ENCODE data around the gene ARL15.
"Not testable (repeated sequence)": the region's sequence is repeated elsewhere in the genome, so short reads cannot be mapped to it uniquely, and the experiment has no call there.

The ARL15 gene

DNA sequence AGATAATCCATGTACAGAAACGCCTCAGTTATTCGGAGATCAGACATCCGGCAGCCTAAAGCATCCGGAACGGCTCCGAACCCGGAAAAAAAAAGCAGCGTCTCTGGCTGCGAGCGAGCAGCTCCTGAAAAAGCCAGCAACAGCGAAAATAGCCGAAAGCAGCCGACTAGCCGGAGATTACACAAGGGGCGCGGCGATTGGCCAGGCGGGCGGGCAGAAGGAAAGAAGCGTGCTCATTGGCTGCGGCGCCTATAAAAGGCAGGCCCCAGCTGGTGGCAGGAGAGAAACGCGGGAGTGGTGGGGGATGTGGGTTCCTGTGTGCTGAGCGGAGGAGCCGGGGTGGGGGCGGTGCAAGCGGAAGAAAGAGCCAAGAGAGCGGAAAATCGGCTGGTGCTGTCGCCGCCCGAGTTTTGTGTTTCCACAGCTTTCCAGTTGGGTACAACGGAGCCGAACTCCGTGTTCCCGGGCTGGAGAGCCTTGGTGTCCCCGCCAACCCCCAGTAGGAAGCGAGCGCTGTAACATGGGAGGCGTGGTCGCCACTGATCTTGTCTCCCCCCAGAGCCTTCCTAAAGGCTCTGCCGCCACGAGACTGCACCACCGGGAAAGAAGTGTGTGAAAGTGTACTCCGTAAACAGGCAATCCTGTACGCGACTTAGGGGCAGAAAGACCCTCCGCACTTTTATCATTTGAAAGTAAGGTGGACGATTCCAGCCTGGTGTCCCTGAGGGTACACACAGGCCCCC lies at the start of gene ARL15:
ARL15 (minus strand) TSS at position 141 of the 743 bp plus-strand sequence.
- H3K27me3 ChIP-seq (ENCODE audit: control insufficient read depth, insufficient read depth, low read length): no peaks in the 10 kb centered on the region
- peak within 1 kb of the TSS; percentile 78 for H3K4me3 ChIP-seq (ENCODE audit: low read length)
- no peaks in the 10 kb centered on the region for H3K9me3 ChIP-seq (ENCODE audit: control insufficient read depth, low read length)
- peak within 1 kb of the TSS; percentile 94 for H3K9ac ChIP-seq (ENCODE audit: low read length)
- peaks cover 9% of the 10 kb centered on the region for H3K4me1 ChIP-seq (ENCODE audit: control insufficient read depth, insufficient read depth, low read length)
- H3K36me3 ChIP-seq (ENCODE audit: control insufficient read depth, insufficient read depth, low read length): no peaks in the 10 kb centered on the region

GRCh38 chr5:54360089-54360488 lies 49.7 kb upstream of the ARL15 start:
- Histone ChIP-seq H3K9ac (ENCODE audit: low read length) (no peak overlapping the region), H3K4me1 (ENCODE audit: control insufficient read depth, insufficient read depth, low read length) (peaks cover 28% of the 10 kb centered on the region), H3K9me3 (ENCODE audit: control insufficient read depth, low read length) (no peaks in the 10 kb centered on the region), H3K4me3 (ENCODE audit: low read length) (no peak overlapping the region), H3K36me3 (ENCODE audit: control insufficient read depth, insufficient read depth, low read length) (no peaks in the 10 kb centered on the region), H3K27me3 (ENCODE audit: control insufficient read depth, insufficient read depth, low read length) (no peaks in the 10 kb centered on the region)

GRCh38 chr5:54357408-54358058 lies 47.2 kb upstream of the ARL15 start:
- no peaks in the 10 kb centered on the region for H3K36me3 ChIP-seq (ENCODE audit: control insufficient read depth, insufficient read depth, low read length)
- H3K4me1 ChIP-seq (ENCODE audit: control insufficient read depth, insufficient read depth, low read length): peaks cover 25% of the 10 kb centered on the region
- H3K4me3 ChIP-seq (ENCODE audit: low read length): no peak overlapping the region
- H3K9ac ChIP-seq (ENCODE audit: low read length): no peak overlapping the region
- H3K27me3 ChIP-seq (ENCODE audit: control insufficient read depth, insufficient read depth, low read length): no peaks in the 10 kb centered on the region
- H3K9me3 ChIP-seq (ENCODE audit: control insufficient read depth, low read length): no peaks in the 10 kb centered on the region

- not testable (repeated sequence) for H3K9me3 ChIP-seq (ENCODE audit: control insufficient read depth, low read length); H3K4me1 ChIP-seq (ENCODE audit: control insufficient read depth, insufficient read depth, low read length); H3K4me3 ChIP-seq (ENCODE audit: low read length); H3K27me3 ChIP-seq (ENCODE audit: control insufficient read depth, insufficient read depth, low read length); H3K36me3 ChIP-seq (ENCODE audit: control insufficient read depth, insufficient read depth, low read length); H3K9ac ChIP-seq (ENCODE audit: low read length)
Measured at GRCh38 chr5:54353933-54354564, 43.7 kb upstream of the ARL15 start.

GRCh38 chr5:54352580-54352979 lies 42.2 kb upstream of the ARL15 start:
- H3K4me3 ChIP-seq (ENCODE audit: low read length); H3K36me3 ChIP-seq (ENCODE audit: control insufficient read depth, insufficient read depth, low read length); H3K4me1 ChIP-seq (ENCODE audit: control insufficient read depth, insufficient read depth, low read length); H3K27me3 ChIP-seq (ENCODE audit: control insufficient read depth, insufficient read depth, low read length); H3K9ac ChIP-seq (ENCODE audit: low read length); H3K9me3 ChIP-seq (ENCODE audit: control insufficient read depth, low read length): not testable (repeated sequence)

DNA sequence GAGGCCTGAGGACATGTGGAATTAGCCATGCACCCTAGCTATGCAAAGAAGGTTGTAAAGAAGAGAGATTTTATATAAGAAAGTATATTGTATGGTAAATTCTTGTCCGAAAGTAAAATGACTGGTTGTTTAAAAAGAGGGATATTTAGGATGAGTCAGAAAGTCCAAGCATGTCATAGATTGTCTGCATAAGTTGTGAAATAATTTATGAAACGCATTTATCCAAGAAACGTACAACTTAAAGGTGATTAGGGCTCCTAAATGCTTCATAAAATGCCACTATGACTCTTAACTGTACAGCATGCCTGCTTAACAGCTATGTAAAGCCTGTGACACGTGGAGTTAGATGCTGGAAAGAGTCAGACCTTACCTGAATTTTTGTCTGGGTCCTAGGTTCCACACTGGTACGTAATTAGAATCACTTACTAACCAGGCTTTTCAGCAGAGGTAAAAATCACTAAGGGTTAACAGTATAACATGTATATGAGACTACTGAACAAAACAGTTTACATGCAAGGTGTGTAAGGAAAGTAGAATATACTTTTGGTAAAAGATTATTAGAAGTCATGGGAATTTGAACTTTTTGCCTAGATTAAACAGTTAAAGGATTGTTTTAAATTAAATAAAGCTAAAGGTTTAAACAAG lies 37.0 kb upstream of the ARL15 start:
- no peaks in the 10 kb centered on the region for H3K27me3 ChIP-seq (ENCODE audit: control insufficient read depth, insufficient read depth, low read length)
- H3K9me3 ChIP-seq (ENCODE audit: control insufficient read depth, low read length): no peaks in the 10 kb centered on the region
- no peaks in the 10 kb centered on the region for H3K4me1 ChIP-seq (ENCODE audit: control insufficient read depth, insufficient read depth, low read length)
- H3K4me3 ChIP-seq (ENCODE audit: low read length): no peak overlapping the region
- no peaks in the 10 kb centered on the region for H3K36me3 ChIP-seq (ENCODE audit: control insufficient read depth, insufficient read depth, low read length)
- H3K9ac ChIP-seq (ENCODE audit: low read length): no peak overlapping the region

DNA sequence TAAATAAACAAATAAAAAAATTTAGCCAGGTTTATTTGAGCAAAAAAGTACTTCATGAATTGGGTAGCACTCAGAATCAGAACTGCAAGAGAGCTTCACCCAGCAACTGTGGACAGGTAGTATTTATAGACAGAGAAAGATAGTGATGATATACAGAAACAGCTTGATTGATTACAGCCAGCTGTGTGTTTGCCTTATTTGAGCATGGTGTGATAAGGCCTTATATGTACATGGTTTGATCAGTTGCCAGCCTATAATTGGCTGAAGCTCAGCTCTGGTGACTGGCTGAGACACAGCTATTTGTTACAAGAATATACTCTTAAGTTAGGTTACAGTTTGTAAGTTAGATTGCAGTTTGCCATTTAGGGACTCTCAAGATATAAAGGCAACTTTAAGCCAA lies 34.3 kb upstream of the ARL15 start:
- Histone ChIP-seq H3K4me1 (ENCODE audit: control insufficient read depth, insufficient read depth, low read length) (no peaks in the 10 kb centered on the region), H3K9ac (ENCODE audit: low read length) (no peak overlapping the region), H3K36me3 (ENCODE audit: control insufficient read depth, insufficient read depth, low read length) (no peaks in the 10 kb centered on the region)

DNA sequence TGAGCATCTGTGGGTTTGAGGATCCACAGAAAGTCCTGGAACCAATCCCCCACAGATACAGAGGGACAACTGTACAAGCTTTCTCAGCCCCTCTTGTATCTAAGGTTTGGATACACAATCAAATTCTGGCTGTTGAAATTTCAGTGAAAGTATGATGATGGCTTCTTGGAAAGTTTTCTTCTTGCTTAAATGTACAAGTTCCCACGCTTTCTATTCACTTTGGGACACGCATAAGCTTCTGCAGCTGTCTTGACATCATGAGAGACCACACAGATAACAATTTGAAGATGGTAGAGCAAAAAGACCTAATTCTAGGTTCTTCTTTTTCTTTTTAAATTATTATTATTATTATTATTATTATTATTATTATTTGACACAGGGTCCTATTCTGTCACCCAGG lies 31.6 kb upstream of the ARL15 start:
- H3K4me3 ChIP-seq (ENCODE audit: low read length): no peak overlapping the region
- no peaks in the 10 kb centered on the region for H3K4me1 ChIP-seq (ENCODE audit: control insufficient read depth, insufficient read depth, low read length)
- H3K9ac ChIP-seq (ENCODE audit: low read length): no peak overlapping the region
- H3K9me3 ChIP-seq (ENCODE audit: control insufficient read depth, low read length): no peaks in the 10 kb centered on the region
- no peaks in the 10 kb centered on the region for H3K27me3 ChIP-seq (ENCODE audit: control insufficient read depth, insufficient read depth, low read length)
- H3K36me3 ChIP-seq (ENCODE audit: control insufficient read depth, insufficient read depth, low read length): no peaks in the 10 kb centered on the region

More for the DNA sequence above, 34.3 kb upstream of the ARL15 start:
- H3K4me3 ChIP-seq (ENCODE audit: low read length): no peak overlapping the region
- H3K27me3 ChIP-seq (ENCODE audit: control insufficient read depth, insufficient read depth, low read length): no peaks in the 10 kb centered on the region
- no peaks in the 10 kb centered on the region for H3K9me3 ChIP-seq (ENCODE audit: control insufficient read depth, low read length)

DNA sequence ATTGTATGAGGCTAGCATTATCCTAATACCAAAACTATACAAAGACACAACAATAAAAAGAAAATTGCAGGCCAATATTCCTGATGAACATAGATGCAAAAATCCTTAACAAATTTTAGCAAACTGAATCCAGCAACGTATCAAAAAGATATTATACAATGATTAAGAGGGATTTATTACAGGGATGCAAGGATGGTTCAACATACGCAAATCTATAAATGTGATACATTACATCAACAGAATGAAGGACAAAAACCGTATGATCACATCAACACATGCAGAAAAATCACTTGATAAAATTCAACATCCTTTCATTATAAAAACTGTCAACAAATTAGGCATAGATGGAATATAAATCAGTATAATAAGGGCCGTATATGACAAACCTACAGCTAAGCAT lies 27.1 kb upstream of the ARL15 start:
- H3K36me3 ChIP-seq (ENCODE audit: control insufficient read depth, insufficient read depth, low read length): no peaks in the 10 kb centered on the region

DNA sequence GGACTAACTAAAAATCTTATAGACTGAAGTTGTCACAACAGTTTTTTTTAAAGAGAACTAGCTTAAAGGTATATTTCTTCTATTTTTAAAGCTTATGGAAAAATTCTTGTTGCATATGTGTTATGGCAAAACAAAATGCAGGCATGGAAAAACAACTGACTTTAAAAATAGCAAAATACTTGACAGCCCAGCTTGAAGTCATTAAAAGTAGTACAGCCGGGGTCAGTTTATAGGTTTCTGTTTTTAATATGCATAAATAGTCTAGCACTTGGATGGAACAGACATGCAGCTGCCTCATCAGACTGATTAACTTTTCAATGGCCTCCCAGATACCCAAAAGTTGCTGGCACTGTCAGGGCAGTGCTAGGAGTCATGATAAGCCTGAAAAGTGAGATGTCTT lies 22.3 kb upstream of the ARL15 start:
- no peaks in the 10 kb centered on the region for H3K9me3 ChIP-seq (ENCODE audit: control insufficient read depth, low read length)
- peaks cover 5% of the 10 kb centered on the region for H3K27me3 ChIP-seq (ENCODE audit: control insufficient read depth, insufficient read depth, low read length)
- no peak overlapping the region for H3K4me3 ChIP-seq (ENCODE audit: low read length)
- no peaks in the 10 kb centered on the region for H3K36me3 ChIP-seq (ENCODE audit: control insufficient read depth, insufficient read depth, low read length)
- H3K9ac ChIP-seq (ENCODE audit: low read length): no peak overlapping the region
- no peaks in the 10 kb centered on the region for H3K4me1 ChIP-seq (ENCODE audit: control insufficient read depth, insufficient read depth, low read length)

More for the DNA sequence above, 27.1 kb upstream of the ARL15 start:
- Histone ChIP-seq H3K4me1 (ENCODE audit: control insufficient read depth, insufficient read depth, low read length) (no peaks in the 10 kb centered on the region), H3K9ac (ENCODE audit: low read length) (no peak overlapping the region), H3K9me3 (ENCODE audit: control insufficient read depth, low read length) (no peaks in the 10 kb centered on the region), H3K4me3 (ENCODE audit: low read length) (no peak overlapping the region), H3K27me3 (ENCODE audit: control insufficient read depth, insufficient read depth, low read length) (peaks cover 5% of the 10 kb centered on the region)

- H3K9me3 ChIP-seq (ENCODE audit: control insufficient read depth, low read length): no peaks in the 10 kb centered on the region
- peaks cover 5% of the 10 kb centered on the region for H3K27me3 ChIP-seq (ENCODE audit: control insufficient read depth, insufficient read depth, low read length)
- H3K4me3 ChIP-seq (ENCODE audit: low read length): no peak overlapping the region
- H3K36me3 ChIP-seq (ENCODE audit: control insufficient read depth, insufficient read depth, low read length): no peaks in the 10 kb centered on the region
- no peaks in the 10 kb centered on the region for H3K4me1 ChIP-seq (ENCODE audit: control insufficient read depth, insufficient read depth, low read length)
- no peak overlapping the region for H3K9ac ChIP-seq (ENCODE audit: low read length)
Measured at GRCh38 chr5:54329731-54330709, 19.6 kb upstream of the ARL15 start.

Measured in mucosa of stomach (tissue), 1 donor.